PFSK-1 (cell line): ENCODE results near the gene CTSV.

Experiments
- FOXP2 ChIP-seq: optimal IDR thresholded peaks from 2 replicates; pipeline ENCODE3; 2011; ENCODE audit warnings: borderline replicate concordance, control low read depth, inconsistent platforms; ENCODE audit not compliant: insufficient read depth; ENCODE audit errors: extremely low read length, extremely low read depth
- POLR2AphosphoS5 ChIP-seq: IDR thresholded peaks from 2 replicates; pipeline ENCODE4 v1.6.1; 2012; ENCODE audit warnings: low read depth, mild to moderate bottlenecking, control low read depth, low read length, moderate library complexity
- SIN3A ChIP-seq: IDR thresholded peaks from 2 replicates; pipeline ENCODE4 v1.6.1; 2012; ENCODE audit warnings: mild to moderate bottlenecking, low read length, moderate library complexity, borderline replicate concordance; ENCODE audit not compliant: insufficient read depth
- TAF1 ChIP-seq: IDR thresholded peaks from 2 replicates; pipeline ENCODE4 v1.6.1; 2012; ENCODE audit warnings: low read length, control low read depth, borderline replicate concordance; ENCODE audit not compliant: insufficient read depth
- TF ChIP-seq, protein P1 (sequence below), 2 experiments: IDR thresholded peaks; 2 replicates each; pipeline versions ENCODE4 v1.6.1 to v1.8.0; 2011 to 2012; ENCODE audit warnings: low read depth in 2 of 2, low read length in 2 of 2, control low read depth in 1 of 2, inconsistent platforms in 1 of 2, mild to moderate bottlenecking in 1 of 2, moderate library complexity in 1 of 2; ENCODE audit not compliant: insufficient read depth in 1 of 2

Gene CTSV

DNA sequence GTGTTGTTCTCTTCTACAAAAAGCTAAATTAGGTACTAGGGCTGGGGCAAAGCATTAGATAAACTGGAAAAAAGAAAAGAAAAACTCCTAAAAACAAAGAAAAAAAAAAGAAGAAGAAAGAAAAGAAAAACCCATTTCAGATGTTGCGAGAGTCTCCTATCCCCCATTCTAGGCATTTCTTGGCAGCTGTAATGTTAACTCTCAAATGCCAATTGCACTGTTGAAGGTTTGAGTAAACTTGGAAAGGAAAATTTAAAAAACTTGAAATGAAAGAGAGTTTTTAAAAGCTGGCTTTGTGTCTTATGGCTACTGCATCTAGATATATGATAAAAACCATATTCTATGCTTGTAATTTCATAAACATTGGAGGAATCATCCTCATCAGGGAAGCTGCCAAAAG is 34.6 kb upstream of the CTSV start:
- TF ChIP-seq, protein P1, sequence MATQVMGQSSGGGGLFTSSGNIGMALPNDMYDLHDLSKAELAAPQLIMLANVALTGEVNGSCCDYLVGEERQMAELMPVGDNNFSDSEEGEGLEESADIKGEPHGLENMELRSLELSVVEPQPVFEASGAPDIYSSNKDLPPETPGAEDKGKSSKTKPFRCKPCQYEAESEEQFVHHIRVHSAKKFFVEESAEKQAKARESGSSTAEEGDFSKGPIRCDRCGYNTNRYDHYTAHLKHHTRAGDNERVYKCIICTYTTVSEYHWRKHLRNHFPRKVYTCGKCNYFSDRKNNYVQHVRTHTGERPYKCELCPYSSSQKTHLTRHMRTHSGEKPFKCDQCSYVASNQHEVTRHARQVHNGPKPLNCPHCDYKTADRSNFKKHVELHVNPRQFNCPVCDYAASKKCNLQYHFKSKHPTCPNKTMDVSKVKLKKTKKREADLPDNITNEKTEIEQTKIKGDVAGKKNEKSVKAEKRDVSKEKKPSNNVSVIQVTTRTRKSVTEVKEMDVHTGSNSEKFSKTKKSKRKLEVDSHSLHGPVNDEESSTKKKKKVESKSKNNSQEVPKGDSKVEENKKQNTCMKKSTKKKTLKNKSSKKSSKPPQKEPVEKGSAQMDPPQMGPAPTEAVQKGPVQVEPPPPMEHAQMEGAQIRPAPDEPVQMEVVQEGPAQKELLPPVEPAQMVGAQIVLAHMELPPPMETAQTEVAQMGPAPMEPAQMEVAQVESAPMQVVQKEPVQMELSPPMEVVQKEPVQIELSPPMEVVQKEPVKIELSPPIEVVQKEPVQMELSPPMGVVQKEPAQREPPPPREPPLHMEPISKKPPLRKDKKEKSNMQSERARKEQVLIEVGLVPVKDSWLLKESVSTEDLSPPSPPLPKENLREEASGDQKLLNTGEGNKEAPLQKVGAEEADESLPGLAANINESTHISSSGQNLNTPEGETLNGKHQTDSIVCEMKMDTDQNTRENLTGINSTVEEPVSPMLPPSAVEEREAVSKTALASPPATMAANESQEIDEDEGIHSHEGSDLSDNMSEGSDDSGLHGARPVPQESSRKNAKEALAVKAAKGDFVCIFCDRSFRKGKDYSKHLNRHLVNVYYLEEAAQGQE (IDR thresholded peaks at IDR 0.05; ENCODE audit: insufficient read depth in 1 of 2, low read depth in 2 of 2, low read length in 2 of 2): no peak

DNA sequence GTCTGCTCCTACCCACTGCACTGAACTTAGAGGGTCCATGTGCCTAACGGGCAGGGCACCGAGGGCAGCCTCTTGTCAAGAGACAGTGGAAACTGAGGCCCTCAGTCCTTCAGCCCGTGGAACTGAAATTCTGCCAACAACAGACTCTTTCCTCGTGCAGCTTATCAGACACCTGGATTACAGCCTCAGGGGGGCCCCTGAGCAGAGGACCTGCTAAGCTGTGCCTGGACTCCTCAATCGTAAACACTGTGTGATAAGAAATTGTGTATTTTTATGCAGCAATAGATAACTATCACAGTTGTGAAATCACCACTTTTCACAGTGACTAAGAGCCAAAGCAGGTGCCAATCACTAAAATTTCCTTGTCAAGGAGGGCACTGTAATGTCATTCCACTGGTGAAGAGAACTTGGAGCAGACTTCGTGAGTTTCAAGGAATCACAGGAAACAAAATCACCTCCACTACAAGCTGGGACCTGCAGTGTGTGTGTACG is 33.4 kb upstream of the CTSV start:
- TF ChIP-seq, protein P1 (IDR thresholded peaks at IDR 0.05; ENCODE audit: insufficient read depth in 1 of 2, low read depth in 2 of 2, low read length in 2 of 2): no peak
- no peak for TF ChIP-seq POLR2AphosphoS5
- no peak for TF ChIP-seq TAF1
- no peak for TF ChIP-seq FOXP2
- TF ChIP-seq SIN3A: no peak

DNA sequence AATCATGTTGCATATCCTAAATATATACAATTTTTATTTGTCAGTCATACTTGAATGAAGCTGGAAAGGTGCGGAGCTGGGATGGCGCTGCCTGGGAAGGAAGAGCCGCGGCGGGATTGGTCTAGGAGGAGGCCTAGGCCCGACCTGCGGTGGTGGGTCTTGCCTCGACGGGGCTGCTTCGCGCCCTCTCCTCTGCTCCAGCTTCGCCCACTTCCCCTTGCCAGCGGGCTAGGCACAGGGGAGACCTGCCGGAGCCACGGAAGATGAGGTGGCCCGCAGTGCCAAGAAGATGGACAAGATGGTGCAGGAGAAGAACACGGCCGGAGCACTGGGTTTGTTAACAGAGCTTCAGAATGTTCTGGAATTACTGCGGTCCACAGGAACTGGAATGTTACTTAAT is 28.5 kb upstream of the CTSV start:
- TF ChIP-seq, protein P1 (IDR thresholded peaks at IDR 0.05; ENCODE audit: insufficient read depth in 1 of 2, low read depth in 2 of 2, low read length in 2 of 2): no peak
- no peak for TF ChIP-seq POLR2AphosphoS5
- TF ChIP-seq SIN3A: no peak
- no peak for TF ChIP-seq FOXP2
- TF ChIP-seq TAF1: no peak

DNA sequence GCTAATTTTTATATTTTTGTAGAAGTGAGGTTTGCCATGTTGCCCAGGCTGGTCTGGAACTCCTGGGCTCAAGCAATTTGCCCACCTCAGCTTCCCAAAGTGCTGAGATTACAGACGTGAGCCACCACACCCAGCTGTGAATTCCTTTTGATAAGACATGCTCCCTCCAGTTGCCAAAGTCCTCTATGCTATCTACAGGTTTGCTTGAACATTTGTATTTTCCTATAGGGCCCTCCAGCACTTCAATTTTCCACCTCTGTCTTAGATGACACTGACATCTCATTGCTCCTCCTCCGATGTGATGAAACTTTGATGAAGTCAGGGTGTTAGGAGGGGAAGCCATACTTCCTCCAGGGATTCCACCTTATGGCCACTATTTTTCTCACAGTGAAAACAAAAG is 25.2 kb upstream of the CTSV start:
- no peak for TF ChIP-seq POLR2AphosphoS5

DNA sequence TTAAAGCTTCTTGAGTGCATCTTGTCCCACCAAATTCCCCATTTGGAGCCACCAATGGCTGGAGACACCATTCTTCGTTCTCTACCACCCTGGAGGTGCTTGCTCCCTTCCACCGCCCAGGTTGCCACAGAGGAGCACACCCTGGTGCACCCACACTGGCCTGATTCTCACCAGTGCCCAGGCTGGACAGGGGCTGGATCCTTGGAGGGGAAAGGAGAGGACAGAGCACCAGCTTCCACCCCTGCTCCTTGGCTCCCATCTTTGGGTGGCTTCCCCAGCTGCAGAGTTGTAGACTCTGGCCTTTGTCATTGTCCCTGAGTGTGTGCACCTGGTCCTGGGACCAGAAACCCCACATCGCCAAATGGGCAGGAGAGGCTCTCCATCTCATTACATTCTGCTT is 21.9 kb upstream of the CTSV start:
- TF ChIP-seq FOXP2 (no peak), TAF1 (no peak), POLR2AphosphoS5 (no peak), SIN3A (no peak)
- TF ChIP-seq, protein P1 (IDR thresholded peaks at IDR 0.05; ENCODE audit: insufficient read depth in 1 of 2, low read depth in 2 of 2, low read length in 2 of 2): no peak

DNA sequence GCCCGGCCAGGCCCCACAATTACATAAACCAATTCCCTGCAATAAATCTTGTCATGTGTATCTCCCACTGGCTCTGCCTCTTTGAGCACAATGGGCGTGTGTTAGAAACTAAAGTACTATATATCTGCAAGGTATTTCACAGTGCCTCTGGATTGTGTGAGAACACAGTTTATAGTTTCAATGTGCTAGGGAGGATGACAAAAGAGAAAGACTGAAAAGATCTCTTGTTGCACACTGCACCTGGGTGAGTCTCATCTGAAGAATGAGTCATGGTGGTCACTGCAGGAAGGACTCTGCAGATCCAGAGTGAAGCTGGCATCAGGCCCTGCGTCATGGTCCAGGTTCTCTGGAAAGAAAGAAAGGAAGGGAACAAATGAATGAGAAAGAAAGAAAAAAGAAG is 20.7 kb upstream of the CTSV start:
- TF ChIP-seq TAF1 (no peak), FOXP2 (no peak), SIN3A (no peak), POLR2AphosphoS5 (no peak)
- TF ChIP-seq, protein P1 (IDR thresholded peaks at IDR 0.05; ENCODE audit: insufficient read depth in 1 of 2, low read depth in 2 of 2, low read length in 2 of 2): no peak
